ENCODE results near the gene LEP.

Gene LEP

DNA sequence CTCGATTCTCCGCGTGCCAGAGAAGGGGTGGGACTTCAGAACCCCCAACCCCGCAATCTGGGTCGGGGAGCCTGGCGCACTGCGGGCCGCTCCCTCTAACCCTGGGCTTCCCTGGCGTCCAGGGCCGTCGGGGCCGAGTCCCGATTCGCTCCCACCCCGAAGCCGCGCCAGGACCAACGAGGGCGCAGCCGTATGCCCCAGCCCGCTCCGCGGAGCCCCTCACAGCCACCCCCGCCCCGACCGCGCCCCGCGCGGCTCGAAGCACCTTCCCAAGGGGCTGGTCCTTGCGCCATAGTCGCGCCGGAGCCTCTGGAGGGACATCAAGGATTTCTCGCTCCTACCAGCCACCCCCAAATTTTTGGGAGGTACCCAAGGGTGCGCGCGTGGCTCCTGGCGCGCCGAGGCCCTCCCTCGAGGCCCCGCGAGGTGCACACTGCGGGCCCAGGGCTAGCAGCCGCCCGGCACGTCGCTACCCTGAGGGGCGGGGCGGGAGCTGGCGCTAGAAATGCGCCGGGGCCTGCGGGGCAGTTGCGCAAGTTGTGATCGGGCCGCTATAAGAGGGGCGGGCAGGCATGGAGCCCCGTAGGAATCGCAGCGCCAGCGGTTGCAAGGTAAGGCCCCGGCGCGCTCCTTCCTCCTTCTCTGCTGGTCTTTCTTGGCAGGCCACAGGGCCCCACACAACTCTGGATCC lies at the start of gene LEP:
Gene LEP, plus strand, starts transcription at position 583 of the 691 bp plus-strand sequence. CDS start 10,741 bp downstream, outside the sequence.
- TF ChIP-seq GATA1 (IDR thresholded peaks at IDR 0.05; ENCODE audit: low read depth, low read length) (no peak), POLR2A (IDR thresholded peaks at IDR 0.05; ENCODE audit: low read length) (no peak)
- no peak for DNase-seq

DNA sequence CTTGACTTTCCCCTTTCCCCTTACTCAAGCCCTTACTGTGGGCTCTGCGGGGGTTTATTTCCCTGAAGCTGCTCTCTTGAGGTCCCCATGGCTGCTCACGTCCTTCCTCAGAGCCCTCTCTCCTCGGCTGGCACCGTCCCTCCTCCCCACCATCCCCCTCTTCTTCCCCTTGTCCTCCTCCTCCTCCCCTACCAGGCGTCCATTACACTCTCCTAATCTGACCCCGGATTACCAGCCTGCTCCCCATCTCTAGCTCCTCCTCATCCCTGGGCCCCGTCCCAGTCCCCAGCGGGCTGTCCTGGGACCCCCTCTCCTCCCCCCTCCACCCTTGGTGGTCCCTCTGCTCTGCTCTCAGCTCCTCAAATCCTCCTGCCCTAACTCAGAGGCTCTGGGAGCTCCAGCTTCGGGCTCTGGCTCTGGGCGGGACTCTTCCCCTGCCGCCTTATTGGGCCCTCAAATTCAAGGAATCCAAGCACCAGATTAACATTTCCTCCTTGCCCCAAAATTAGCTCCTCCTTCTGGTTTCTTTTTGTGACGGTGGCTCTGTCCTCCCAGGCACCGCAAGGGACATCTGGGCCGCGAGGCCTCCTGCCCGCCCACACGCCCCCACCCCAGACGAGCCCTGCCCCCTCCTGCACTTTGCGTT lies 48.5 kb upstream of the LEP start:
- TF ChIP-seq POLR2A (IDR thresholded peaks at IDR 0.05; ENCODE audit: low read length), result no peak
- TF ChIP-seq GATA1 (IDR thresholded peaks at IDR 0.05; ENCODE audit: low read depth, low read length), result no peak
- no peak for DNase-seq

DNA sequence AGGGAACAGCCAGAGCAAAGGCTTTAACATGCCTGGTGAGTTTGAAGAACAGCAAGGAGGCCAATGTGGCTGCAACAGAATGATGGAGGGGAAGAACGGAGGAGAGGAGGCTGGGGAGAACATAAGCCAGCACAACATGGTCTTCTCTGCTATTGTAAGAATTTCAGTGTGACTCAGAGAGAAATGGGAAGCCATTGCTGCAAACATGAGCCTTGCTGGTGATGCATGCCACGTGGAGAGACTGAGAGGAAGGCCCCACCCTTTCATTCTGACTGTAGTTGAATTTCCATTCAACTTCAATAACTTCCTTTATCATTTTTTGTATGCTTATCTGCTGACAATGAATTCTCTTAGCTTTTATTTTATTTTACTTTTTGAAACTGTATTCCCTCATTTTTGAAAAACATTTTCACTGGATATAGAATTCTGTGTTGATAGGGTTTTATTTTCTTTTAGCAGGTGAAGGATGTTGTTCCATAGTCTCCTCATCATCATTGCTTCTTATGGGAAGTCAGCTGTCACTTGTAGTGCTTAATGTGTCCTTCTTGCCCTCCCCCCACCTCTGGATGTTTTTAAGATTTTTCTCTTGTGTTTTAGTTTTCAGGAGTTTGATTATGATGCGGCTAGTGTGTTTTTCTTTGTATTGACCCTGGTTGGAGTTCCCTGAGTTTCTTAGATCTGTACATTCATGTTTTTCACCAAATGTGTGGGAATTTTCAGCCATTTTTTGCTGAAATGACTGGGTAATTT lies 46.4 kb upstream of the LEP start:
- no peak for DNase-seq
- no peak for TF ChIP-seq GATA1 (IDR thresholded peaks at IDR 0.05; ENCODE audit: low read depth, low read length)
- no peak for TF ChIP-seq POLR2A (IDR thresholded peaks at IDR 0.05; ENCODE audit: low read length)

DNA sequence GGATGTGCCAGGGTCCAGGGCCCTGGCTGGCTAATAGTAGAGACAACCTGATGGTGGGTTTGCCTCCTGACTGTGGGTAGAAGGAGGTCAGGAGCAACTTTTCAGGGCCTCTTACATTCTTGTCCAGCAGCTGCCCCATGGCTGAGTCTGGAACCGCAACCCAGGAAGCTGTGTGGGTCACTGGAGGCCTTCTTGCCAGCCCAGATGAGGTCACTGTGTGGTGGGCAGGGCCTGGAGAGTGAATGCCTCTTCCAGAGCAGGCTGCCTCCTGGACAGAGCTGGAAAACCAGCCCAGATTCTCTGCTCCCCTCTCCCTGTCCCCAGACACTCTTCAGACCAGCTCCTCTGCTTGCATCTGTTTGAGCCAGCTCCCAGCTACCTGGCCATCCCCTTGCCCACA lies 43.5 kb upstream of the LEP start:
- DNase-seq, result no peak
- TF ChIP-seq POLR2A (IDR thresholded peaks at IDR 0.05; ENCODE audit: low read length) (no peak), GATA1 (IDR thresholded peaks at IDR 0.05; ENCODE audit: low read depth, low read length) (no peak)

DNA sequence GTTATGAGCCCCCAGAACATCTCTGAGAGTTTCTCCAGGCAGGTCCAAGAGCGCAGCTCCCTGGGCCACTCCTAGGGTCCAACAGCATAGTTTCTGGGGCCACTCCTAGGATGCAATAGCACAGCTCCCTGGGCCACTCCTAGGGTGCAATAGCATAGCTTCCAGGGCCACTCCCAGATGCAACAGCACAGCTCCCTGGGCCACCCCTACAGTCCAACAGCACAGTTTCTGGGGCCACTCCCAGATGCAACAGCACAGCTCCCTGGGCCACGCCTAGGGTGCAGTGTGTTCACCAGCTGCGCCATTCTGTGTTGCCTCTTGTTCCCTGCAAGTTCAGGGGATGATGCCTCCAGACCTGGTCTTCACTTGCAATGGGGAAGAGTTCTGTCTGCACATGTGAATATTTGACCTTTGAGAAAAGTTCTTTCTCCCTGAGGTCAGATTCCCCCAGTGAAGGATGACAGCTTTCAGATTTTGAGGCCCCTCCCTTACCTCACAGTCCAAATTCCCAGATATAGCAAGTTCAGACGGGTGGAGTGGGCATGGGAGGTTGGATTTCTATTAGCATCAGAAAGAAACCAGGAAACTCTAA lies 43.0 kb upstream of the LEP start:
- DNase-seq, result no peak
- TF ChIP-seq GATA1 (IDR thresholded peaks at IDR 0.05; ENCODE audit: low read depth, low read length) (no peak), POLR2A (IDR thresholded peaks at IDR 0.05; ENCODE audit: low read length) (no peak)

DNA sequence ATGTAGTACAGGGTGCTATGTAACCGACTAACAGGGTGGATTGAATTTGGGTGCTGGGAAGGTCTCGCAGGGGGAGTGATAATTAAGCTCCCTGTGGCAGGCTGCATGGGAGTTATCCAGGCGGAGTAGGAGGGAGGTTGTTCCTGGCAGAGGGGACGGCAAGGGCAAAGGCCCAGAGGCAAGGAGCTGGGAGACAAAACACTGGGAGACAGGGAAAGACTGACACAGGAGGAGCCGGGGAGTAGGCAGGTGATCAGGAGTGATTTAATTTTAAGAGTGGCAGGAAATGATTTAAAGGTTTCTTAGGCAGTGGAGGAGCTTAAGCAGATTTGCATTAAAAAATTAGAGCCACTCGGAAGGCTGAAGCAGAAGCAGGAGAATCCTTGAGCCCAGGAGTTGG lies 40.7 kb upstream of the LEP start:
- TF ChIP-seq POLR2A (IDR thresholded peaks at IDR 0.05; ENCODE audit: low read length) (no peak), GATA1 (IDR thresholded peaks at IDR 0.05; ENCODE audit: low read depth, low read length) (no peak)
- DNase-seq, result no peak

DNA sequence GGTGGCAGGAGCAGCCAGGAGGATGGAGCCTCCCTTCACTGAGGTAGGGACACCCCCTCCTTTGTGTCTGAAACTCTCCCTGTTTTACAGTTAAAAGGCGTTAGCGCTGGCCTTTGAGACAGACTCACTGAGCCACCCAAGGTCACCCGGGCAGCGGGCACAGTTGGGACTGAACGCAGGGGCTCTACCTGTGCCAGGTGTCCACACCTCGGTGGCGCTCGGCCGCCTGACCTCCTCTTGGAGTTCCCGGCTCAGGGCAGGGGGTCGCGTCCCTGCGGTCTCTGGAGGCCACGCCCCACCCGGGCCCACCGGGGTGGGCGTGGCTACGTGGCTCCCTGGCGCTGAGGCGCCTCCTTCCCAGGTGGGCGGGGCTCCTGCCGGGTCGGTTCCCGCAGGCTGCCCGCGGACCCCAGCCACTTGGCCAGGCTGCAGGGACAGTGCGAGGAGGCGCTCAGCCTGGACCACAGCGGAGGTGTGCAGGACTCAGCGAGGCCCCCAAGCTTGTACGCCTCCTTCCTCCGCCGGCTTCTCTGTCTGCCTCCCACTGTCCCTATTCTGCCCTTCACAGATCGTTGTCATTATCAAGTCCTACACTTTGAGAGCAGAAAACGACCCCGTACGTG lies 39.9 kb upstream of the LEP start:
- TF ChIP-seq POLR2A (IDR thresholded peaks at IDR 0.05; ENCODE audit: low read length) (no peak), GATA1 (IDR thresholded peaks at IDR 0.05; ENCODE audit: low read depth, low read length) (no peak)
- no peak for DNase-seq

DNA sequence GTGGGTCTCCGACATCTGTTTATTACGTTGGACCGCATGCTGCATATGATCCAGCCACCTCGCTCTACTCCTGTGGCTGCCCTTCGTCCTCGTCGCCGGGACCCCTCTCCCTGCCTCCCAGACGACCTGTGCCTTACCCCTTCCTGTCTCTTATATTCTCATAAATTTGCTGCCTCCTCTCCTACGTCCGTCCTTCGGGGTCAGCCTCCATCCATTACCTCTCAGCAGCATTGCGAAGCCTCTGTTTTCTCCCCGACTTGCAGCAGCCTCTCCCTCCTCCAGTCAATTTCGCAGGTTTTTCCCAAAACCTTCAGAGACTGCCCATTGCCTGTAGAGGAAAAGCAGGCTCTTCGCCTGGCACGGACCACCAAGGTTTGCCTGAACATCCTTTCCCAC lies 39.4 kb upstream of the LEP start:
- no peak for DNase-seq
- TF ChIP-seq GATA1 (IDR thresholded peaks at IDR 0.05; ENCODE audit: low read depth, low read length) (no peak), POLR2A (IDR thresholded peaks at IDR 0.05; ENCODE audit: low read length) (no peak)

DNA sequence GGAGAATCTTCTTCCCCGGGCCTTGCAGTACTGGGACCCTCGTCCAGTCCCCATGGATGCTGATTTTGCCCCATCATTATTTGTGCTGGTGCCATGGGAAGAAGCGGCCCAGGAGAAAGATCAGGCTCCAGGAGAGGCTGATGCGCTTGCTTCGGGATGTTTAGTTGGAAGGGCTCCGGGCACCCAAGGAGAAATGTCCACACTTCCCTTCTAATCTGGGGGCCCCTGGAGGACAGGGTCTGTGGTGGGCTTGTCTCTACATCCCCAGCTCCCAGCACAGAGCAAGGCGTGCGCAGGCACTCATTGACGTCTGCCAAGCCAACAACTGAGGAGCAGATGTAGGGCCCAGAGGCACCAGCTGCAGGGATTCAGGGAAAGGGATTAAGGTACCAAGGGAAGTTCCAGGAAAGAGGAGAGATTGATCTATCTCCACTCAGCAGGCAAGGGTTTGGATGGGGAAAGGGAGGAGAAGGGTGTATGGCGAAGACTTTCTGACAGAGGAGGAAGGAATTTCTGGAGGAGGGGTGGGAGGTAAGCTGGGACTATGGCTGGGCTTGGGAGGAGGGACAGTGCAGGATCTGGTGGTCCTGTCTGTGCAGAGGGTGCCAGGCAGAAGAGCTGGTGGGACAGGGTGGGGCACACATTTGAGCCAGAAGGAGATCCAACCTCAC lies 38.7 kb upstream of the LEP start:
- TF ChIP-seq POLR2A (IDR thresholded peaks at IDR 0.05; ENCODE audit: low read length) (no peak), GATA1 (IDR thresholded peaks at IDR 0.05; ENCODE audit: low read depth, low read length) (no peak)
- DNase-seq, result no peak

DNA sequence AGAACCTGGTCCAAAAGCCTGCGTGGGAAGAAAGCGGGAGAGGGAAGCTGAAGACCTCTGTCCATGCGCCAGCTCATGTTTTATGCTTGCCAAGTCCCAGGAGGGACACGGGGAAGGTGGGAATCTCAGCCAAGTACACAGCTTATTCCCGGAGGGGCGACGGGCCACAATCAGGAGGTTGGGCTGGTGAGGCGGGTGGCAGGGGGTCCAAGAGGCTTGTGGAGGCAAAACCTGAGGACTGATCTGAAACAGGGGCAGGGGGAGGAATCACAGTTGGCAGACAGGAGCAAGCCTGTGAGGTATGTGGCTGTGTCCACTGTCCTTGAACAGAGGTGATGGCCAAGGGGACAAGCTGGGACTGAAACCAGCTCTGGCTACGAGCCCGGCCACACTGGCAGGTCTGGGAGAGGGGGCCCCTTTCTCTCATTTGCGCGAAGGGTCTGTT lies 38.0 kb upstream of the LEP start:
- DNase-seq, result no peak
- TF ChIP-seq GATA1 (IDR thresholded peaks at IDR 0.05; ENCODE audit: low read depth, low read length) (no peak), POLR2A (IDR thresholded peaks at IDR 0.05; ENCODE audit: low read length) (no peak)

DNA sequence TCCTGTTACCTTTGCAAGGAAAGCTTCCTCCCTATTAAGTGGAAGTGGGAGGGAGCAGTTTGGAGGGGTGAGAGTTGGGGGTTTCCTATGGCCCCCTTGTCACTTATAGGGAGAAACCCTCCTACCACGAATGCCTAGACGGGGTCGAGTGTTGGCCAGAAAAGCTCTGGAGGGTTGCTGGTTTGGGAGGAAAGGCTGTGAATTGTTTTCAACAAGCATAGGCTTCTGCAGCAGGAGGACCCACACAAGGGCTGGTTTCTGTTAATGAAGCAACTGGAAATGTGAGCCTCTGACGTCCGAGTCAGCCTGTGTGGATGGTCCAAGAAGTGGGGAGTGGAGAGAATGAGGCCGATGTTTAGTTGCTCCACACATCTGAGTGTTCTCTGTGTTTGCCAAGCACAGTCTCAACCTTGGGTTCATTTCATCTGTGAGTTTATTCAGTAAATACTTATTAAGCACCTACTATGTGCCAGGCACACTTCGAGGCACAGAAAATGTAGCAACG lies 37.3 kb upstream of the LEP start:
- TF ChIP-seq GATA1 (IDR thresholded peaks at IDR 0.05; ENCODE audit: low read depth, low read length), result no peak
- TF ChIP-seq POLR2A (IDR thresholded peaks at IDR 0.05; ENCODE audit: low read length), result no peak
- no peak for DNase-seq

DNA sequence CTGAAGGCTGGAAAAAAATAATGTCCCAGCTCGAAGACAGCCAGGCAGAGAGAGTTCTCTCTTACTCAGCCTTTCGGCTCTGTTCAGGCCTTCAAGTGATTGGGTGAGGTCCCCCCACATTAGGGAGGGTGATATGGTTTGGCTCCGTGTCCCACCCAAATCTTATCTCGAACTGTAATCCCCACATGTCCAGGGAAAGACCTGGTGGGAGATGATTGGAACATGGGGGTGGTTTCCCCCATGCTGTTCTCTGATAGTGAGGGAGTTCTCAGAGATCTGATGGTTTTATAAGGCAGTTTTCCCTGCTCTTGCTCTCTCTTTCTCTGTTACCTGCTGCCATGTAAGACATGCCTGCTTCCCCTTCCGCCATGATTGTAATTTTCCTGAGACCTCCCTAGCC lies 36.6 kb upstream of the LEP start:
- TF ChIP-seq GATA1 (IDR thresholded peaks at IDR 0.05; ENCODE audit: low read depth, low read length) (no peak), POLR2A (IDR thresholded peaks at IDR 0.05; ENCODE audit: low read length) (no peak)
- DNase-seq, result peak; percentile 30 to 73

DNA sequence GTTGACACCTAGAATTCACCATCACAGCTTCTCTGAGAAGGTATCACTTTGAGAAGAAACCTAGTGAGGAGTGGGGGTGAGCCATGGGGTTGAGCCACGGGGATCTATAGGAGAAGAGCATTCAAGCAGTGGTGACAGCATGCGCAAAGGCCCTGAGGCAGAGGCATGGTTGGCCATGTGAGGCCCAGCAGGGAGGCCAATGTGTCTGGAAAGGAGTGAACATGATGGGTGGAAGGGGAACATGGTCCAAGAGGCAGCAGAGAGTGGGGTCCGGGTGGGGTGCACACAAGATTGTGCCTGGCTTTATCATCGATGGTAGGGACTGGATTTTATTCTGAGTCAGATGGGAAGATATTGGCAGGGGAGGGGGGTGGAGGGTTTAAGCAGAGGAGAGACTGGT lies 36.0 kb upstream of the LEP start:
- no peak for DNase-seq
- TF ChIP-seq GATA1 (IDR thresholded peaks at IDR 0.05; ENCODE audit: low read depth, low read length), result no peak
- no peak for TF ChIP-seq POLR2A (IDR thresholded peaks at IDR 0.05; ENCODE audit: low read length)
